EH (cell line): ENCODE results near the gene MIER2.
"Not testable (repeated sequence)": the region's sequence is repeated elsewhere in the genome, so short reads cannot be mapped to it uniquely, and the experiment has no call there.

Source experiments
- DNase-seq: peaks from one replicate; pipeline ENCODE4 v3.0.0-alpha.2; 2015; ENCODE audit warnings: low read depth

MIER2 gene

GRCh38 chr19:359653-359925 lies 15.0 kb upstream of the MIER2 start:
- no peak for DNase-seq

- not testable (repeated sequence) for DNase-seq
Measured at GRCh38 chr19:355536-355935, 10.9 kb upstream of the MIER2 start.

GRCh38 chr19:355134-355533 lies 10.5 kb upstream of the MIER2 start:
- no peak for DNase-seq

- no peak for DNase-seq
Measured at GRCh38 chr19:351976-352625, 7.5 kb upstream of the MIER2 start.

GRCh38 chr19:347946-348861 lies 3.6 kb upstream of the MIER2 start:
- DNase-seq: no peak

- no peak for DNase-seq
Measured at GRCh38 chr19:345320-345879, 804 bp upstream of the MIER2 start.

GRCh38 chr19:343941-344624 lies 513 bp downstream of the MIER2 start:
- DNase-seq: peak; percentile 41

- peak; percentile 42 for DNase-seq
Measured at GRCh38 chr19:343451-343931, 1.1 kb downstream of the MIER2 start.

- peak; percentile 95 for DNase-seq
Measured at GRCh38 chr19:342801-343421, 1.7 kb downstream of the MIER2 start.

- no peak for DNase-seq
Measured at GRCh38 chr19:342128-342455, 2.5 kb downstream of the MIER2 start.

- DNase-seq: no peak
Measured at GRCh38 chr19:341386-342127, 3.0 kb downstream of the MIER2 start.

GRCh38 chr19:340620-341385 lies 3.8 kb downstream of the MIER2 start:
- no peak for DNase-seq

GRCh38 chr19:339262-339887 lies 5.2 kb downstream of the MIER2 start:
- DNase-seq: no peak

GRCh38 chr19:338421-338820 lies 6.2 kb downstream of the MIER2 start:
- DNase-seq: no peak

GRCh38 chr19:336067-336614 lies 8.5 kb downstream of the MIER2 start:
- DNase-seq: no peak

GRCh38 chr19:335486-336066 lies 9.0 kb downstream of the MIER2 start:
- DNase-seq: no peak

GRCh38 chr19:335072-335471 lies 9.5 kb downstream of the MIER2 start:
- DNase-seq: no peak

GRCh38 chr19:334296-335071 lies 10.1 kb downstream of the MIER2 start:
- DNase-seq: no peak

GRCh38 chr19:330503-330902 lies 14.1 kb downstream of the MIER2 start:
- no peak for DNase-seq
